NCI-H226 (cell line): ENCODE data around the gene ADAMTS6.
"Not testable (repeated sequence)": the region's sequence is repeated elsewhere in the genome, so short reads cannot be mapped to it uniquely, and the experiment has no call there.

Source experiments
- DNase-seq: peaks from one replicate; pipeline ENCODE4 v3.0.0-alpha.2; 2015

Gene ADAMTS6

DNA sequence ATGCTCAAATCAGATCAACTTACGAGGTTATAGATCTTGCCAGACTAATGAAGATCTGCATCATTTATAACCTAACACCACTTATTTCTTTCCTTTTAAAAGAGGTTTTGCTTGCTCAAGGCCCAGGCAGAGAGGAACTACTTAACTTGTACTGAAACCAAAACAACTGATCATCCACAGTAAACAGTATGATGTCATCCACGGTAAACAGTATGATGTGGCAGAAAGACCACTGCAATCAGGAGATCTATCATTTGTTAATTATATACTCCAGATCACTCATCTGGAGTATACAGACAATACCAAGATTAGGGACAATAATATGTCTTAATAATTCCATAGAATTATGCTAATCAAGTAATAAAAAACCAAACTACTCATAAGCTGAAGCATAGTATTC, 116.8 kb downstream of the ADAMTS6 start:
- no peak for DNase-seq

DNA sequence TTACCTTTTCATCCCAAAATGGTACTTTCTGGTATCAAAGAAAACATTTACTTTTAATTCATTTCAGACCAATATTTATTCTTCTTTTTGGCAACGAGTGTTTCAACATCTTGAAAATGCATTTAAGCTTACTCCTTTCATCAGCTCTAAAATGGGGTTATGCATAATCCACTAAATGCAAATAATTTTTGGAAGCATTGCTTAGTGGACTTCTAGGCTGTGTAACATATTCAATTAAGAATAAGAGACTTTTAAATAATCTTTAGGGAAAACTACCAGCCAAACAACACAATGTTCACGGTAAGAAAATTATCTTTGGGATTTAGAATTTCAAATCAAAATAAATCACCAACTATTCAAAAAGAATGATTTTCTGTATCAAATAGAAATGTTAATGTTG, 118.2 kb downstream of the ADAMTS6 start:
- no peak for DNase-seq

DNA sequence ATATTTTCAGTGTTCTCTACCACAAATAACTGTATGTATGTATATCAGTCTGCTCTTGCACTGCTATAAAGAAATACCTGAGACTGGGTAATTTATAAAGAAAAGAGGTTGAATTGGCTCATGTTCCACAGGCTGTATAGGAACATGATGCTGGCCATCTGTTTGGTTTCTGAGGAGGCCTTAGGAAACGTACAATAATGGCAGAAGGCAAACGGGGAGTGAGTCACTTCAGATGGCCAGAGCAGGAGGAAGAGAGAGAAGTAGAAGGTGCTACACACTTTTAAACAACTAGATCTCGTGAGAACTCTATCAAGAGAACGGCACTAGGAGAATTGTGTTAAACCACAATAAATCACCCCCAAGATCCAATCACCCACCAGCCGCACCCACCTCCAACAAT, 121.7 kb downstream of the ADAMTS6 start:
- DNase-seq, result no peak

DNA sequence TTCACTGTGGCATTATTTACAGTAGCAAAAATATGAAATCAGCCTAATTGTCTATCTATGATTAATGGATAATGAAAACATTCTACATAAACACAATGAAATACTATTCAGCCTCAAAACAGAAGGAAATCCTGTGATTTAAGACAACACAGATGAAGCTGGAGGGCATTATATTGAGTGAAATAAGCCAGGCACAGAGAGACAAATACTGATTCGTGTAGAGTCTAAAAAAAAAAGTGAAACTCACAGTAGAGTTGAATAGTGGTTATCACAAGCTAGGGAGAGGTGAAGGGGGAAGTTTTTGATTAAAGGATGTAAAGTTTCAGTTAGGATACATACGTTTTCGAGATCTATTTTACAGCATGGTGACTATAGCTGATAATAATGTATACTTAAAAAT, 122.2 kb downstream of the ADAMTS6 start:
- no peak for DNase-seq

DNA sequence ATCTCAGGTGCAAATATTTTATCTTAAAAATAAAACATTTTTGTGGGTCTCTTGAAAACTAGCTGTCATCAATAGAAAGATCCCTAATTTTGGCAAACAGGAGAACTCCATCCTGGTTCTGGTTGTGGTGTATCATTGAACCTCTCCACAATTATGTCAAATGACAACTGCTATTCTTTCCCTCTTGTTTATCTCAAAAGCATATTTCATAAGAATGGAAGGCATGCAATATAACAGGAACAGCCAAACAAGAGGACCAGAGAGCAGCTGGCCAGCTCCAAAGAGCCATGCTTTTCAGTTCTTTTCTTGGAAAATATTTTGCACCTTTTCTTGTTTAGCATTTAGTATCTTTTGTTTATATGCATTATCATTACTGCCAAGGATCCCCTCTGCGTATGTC, 125.4 kb downstream of the ADAMTS6 start:
- DNase-seq, result no peak

DNA sequence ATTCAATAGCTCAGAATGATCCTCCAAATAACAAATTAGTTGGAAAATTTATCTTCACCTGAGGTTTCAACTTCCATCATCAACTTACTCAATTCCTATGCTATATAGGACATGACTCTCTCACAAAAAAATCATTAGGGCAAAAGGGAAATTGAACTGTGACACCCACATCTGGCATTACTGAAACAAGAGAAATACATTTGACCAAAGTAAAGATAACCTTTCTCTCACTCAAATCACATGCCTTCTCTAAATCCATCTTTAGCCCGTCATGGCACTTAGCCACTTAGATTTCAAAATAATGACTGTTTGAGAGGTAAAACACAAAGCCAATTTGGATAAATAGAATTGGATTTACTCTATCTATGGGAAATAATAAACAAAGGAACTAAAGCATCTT, 126.4 kb downstream of the ADAMTS6 start:
- no peak for DNase-seq

DNA sequence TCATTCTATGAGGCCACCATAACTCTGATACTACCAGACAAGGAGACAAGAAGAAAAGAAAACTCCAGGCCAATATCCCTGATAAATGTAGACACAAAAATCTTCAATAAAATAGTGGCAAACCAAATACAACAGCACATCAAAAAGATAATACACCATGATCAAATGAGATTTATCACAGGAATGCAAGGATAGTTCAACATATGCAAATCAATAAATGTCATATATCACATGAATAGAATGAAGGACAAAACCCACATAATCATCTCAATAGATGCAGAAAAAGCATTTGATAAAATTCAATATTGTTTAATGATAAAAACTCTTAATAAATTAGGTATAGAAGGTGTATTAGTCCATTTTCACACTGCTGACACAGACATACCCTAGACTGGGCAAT, 139.9 kb downstream of the ADAMTS6 start:
- DNase-seq, result no peak

DNA sequence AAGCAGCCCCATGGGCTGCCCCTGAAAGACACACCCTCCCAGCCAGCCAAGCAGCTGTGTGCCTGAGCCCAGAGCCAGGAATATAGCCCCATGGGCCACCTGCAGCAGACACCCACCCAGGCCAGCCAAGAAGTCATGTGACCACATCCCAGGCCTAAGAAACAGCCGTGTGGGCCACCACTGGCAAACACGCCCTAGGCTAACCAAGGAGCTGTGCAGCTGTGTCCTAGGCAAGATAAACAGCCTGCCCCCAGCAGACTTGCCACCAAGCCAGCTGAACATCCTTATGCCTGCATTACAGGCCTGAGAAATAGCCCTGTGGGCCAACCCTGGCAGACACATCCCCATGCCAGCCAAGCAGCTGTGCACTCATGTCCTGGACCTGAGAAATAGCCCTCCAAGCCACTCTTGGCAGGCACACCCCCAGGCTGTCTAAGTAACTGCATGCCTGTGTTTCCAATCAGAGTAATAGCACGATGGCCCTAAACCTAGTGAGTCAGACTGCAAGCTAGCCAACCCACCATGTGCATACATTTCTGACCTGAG, 143.0 kb downstream of the ADAMTS6 start:
- DNase-seq, result no peak

DNA sequence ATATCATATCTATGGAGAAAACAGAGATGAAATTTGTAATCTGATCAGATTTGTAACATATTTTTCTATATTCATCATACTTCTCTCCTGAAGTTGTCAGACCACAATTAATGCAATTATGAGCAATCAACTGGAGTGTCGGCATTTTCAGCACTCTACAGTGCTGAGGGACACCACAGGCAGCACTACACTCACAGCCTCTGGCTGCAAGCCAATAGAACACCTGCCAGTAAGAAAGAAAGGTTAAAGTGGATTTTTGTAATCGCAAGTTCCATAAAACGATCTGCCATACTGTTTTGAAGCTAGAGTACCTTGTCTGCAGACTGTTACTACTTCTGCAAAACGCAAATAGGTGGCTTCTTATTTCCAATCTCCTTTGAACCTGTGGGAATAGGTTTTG, 147.6 kb downstream of the ADAMTS6 start:
- no peak for DNase-seq

DNA sequence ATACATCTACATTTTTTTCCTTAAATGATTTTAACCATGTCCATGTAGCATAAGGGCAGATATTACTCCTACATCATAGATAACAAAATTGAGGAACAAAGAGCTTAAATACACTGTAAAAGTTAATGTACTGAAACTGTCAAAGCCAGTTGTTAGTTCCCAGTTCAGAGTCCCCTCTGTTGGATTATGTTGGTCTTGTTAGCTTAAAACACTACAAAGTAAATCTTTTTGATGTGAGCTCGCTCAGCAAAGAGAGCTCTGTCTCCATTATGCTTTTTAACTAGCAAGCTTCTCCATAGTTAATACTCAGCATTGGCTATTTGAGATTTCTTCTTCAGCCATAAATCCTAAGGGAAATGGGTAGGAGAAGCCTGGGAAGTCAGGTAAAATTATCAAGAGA, 149.1 kb downstream of the ADAMTS6 start:
- no peak for DNase-seq

DNA sequence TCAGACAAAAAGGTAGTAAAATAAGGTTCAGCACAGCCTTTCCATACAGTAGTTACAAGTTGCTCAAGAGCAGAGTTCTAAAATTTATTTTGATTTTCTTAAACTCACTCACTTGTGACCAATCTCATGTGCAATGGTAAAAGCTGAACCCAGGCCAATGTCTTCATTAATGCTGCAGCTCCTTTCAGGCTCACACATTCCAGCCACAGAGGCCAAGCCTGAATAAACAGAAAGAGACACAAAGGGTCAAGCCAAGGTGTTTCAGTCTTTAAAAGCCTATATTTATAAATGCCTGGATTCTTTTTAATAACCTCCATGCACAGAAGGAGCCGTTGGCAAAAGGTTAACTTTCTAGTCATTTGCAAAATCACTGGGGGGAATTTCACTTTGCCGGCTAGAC, 152.5 kb downstream of the ADAMTS6 start:
- DNase-seq, result no peak

DNA sequence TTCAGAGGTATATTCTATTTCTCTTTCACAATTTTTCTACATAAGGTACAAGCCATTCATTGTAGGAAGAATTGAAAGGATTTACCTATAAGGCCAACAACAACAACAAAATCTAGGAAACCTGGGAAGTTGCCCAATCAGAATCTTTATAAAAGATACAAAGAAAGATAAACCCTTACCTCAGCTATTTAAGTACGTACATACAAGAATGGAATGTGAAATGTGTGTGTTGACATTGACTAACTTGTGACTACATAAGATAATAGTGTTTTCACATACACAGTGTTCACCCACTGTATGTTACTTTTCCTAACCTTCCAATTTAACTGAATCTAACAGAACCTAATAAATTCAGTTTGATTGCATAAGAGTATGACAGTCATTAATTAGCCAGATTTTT, 154.1 kb downstream of the ADAMTS6 start:
- DNase-seq, result peak; percentile 49

DNA sequence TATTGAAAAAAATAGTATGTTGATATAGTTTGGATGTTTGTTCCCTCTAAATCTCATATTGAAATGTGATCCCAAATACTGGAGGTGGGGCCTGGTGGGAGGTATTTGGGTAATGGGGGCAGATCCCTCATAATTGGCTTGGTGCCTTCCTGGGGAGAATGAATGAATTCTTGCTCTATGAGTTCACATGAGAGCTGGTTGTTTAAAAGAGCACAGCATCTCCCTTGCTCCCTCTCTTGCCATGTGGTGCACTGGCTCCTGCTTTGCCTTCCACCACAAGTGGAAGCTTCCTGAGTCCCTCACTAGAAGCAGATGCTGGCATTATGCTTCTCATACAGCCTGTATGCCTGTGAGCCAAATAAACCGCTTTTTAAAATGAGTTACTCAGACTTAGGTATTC, 154.8 kb downstream of the ADAMTS6 start:
- peak; percentile 52 for DNase-seq

DNA sequence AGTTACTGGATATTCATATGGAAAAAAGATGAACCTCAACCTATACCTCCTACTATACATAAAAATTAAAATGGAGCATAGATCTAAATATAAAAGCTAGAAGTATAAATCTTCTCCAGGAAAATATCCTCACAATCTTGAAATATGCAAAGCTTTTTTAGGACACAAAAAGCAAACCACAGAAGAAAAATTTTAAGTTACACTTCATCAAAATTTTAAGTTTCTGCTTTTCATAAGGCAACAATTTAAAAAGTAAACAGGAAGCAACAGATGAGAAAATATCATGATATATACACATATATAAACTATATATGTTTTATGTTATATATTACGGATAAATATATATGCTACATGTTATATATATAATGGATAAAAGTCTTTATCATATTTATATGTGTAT, 157.5 kb downstream of the ADAMTS6 start:
- no peak for DNase-seq

DNA sequence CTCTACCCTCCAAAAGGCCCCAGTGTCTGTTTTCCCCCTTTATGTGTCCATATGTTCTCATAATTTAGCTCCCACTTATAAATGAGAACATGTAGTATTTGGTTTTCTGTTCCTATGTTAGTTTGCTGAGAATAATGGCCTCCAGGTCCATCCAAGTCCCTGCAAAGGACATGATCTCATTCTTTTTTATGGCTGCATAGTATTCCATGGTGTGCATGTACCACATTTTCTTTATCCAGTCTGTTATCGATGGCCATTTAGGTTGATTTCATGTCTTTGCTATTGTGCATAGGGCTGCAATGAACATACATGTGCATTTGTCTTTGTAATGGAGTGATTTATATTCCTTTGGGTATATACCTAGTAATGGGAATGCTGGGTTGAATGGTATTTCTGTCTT, 161.0 kb downstream of the ADAMTS6 start:
- DNase-seq, result not testable (repeated sequence)

DNA sequence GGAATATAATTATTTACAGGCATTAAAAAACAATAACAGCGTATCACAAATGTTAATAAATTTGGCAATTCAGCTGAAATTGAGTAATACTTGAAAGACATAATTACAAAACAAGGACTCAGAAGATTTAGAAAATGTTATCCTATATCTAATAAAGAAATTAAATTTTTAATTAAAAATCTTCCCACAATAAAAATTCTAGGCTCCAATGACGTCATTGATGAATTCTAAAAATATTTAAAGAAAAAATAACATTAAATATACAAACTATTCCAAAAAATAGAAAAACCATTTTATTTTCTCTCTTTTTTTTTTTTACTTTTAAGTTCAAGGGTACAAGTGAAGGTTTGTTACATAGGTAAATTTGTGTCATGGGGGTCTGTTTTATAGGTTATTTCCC, 161.5 kb downstream of the ADAMTS6 start:
- no peak for DNase-seq

DNA sequence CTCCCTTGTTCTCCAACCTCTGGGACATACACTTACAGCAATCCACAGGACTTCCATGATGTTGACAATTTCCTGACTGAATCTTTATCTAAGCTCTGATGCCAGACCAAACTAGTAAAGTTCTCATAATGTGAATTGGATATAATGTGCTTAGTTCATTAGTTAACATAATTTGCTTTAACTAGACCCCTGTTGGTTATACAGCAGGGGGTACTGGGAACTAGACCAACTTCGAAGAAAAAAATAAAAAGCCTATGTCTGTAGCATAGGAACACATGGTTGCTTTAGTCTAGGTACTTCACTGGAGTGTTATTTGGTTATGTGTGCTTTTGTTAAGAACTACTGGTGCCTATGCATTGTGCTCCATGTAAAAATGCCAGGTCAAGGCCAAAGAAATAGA, 173.8 kb downstream of the ADAMTS6 start:
- no peak for DNase-seq

DNA sequence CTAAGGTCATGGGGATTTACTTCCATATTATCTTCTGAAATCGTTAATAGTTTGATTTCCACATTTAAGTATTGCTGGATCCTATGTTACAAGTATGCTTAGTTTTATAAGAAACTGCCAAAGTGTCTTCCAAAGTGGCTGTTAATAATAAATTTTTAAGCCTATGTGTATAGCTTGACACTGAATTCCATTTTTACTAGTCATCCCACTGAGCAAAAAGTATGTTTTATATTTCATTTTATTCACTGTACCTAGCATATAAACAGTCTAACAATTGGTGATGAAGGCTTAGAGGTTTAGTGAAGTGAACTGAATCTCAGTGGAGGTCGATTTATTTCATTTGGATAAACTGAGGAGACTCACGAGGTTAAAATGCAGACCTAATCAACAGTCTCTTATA, 174.6 kb downstream of the ADAMTS6 start:
- DNase-seq, result no peak

DNA sequence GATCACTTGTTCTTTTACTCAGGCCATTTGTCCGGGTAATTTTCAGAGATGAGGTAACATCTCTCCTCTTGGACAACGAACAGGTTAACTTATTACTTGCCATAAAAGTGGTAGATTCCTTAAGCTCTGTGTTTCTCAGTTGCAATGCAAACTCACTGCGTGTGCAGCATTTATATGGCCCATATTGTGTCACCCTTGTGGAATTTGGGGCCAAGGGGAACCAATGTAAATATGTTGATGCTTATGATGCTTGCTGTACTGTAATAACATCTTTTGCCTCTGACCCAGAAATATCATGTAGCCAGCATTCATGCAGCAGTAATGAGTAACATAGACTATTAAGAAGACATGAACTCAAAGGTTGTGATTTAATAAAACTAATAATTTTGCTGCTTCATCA, 175.8 kb downstream of the ADAMTS6 start:
- DNase-seq, result no peak

DNA sequence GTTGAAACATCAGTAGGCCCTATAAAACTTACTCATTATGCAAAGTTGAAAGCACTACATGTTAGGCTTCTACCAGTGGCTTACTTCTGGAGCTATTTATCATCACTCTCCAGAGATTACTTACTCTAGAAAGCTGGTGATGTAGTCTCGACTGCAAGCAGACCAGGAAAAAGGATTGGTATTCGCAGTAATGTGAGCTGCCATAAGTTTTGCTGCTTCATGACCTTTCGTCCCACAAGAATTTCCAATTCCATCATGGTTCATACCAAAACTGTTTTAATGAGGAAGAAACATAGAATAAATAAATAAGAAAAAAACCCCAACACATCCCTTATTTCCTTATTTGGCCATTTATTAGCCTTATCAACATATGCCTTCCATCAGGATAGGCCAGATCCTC, 181.9 kb downstream of the ADAMTS6 start:
- no peak for DNase-seq

DNA sequence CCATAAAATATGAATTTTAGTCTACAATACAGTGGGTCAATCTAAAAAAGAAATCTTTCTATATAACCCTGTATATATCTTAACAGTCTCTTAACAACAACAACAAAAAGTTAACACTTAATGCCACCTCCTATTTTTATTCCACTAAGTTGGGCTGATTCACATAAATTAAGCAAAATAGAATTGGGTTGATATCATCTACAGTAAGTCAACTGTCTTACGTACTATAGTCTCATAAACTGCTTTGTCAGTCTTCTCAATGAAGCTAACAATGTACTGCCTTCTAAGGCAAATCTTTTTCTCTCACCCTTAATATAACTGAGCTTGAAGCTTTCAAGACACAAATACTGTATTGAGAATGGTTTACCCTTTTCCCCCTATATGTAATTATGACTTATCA, 185.7 kb downstream of the ADAMTS6 start:
- no peak for DNase-seq

DNA sequence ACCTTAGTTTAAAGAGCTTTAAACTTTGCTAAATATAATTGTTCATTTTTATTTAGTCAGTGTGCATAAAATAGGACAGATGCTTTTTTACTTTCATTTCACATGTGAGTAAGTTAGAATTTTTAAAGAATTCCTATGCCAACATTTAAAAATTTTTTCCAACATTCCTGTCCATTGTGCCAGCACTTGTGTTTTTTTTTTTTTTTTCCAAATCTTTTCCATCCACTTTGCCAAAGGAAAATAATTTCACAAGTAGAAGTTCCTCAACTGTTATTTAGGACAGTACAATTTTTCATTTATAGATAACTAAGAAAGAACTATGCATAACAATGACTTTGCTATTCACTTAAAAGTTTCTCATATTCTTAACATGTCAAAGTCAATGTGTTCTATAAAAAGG, 189.5 kb downstream of the ADAMTS6 start:
- DNase-seq, result no peak

DNA sequence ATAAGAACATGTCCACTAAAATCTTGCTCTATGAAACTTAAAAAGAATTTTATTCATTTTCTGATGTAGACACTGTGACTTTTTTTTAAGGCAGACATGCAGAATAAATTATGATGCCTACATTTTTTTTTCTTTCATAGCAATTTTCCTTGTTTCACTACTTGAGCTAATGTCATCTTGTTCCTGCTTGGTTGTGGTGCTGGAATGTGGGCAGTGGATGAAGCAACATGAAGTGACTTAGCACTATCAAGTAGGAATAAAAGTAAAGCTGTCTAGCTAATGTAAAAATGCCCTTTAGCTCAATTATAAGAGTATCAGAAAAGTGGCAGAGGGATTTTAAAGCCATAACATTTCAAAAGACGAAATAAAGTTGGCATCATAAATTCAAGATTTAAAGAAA, 191.0 kb downstream of the ADAMTS6 start:
- no peak for DNase-seq

DNA sequence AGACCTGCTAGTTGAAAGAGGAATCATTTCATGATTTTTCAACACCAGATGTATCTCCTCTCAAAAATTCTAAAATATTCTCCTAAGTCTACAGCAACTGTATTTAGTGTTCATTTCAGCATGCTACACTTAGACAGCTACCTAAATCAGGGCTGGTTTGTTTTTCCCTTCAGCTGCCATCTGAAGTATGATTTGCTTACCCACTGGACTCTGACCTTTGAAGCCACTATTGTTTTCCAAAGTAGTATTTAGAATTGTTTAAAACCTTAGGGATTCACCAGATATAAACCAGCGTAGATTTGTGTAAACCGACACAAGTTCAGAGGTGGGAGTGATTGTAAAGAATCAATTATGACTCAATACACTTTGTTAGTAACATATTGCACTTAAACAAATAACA, 193.1 kb downstream of the ADAMTS6 start:
- DNase-seq, result no peak

DNA sequence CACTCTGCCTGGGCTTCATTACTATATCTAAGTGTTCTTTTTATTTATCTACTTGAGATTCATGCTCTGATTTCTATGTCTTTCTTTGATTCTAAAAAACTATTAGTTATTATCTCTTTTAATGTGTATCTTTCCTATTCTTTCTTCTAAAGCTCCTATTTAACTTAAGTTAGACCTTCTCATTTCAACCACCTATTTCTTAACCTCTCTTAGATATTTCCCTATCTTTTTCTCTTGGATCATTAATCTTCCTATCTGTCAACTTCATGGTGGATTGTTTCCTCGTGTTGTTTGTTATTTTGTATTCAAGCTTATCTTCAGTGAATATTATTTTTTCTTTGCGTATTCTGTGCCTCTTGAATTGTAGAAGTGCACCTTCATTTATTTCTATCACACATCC, 202.1 kb downstream of the ADAMTS6 start:
- no peak for DNase-seq
